ENCODE data around the gene BCAM. TPM values are rescaled to one million over a fixed set of nuclear protein-coding genes. Genes with fewer than 3 reads are reported as not detected.

Gene BCAM
- total and polyA plus RNA-seq, 2 of the 4 experiments (the other 2 are of a cell fraction): 2.3 to 35.7 TPM

DNA sequence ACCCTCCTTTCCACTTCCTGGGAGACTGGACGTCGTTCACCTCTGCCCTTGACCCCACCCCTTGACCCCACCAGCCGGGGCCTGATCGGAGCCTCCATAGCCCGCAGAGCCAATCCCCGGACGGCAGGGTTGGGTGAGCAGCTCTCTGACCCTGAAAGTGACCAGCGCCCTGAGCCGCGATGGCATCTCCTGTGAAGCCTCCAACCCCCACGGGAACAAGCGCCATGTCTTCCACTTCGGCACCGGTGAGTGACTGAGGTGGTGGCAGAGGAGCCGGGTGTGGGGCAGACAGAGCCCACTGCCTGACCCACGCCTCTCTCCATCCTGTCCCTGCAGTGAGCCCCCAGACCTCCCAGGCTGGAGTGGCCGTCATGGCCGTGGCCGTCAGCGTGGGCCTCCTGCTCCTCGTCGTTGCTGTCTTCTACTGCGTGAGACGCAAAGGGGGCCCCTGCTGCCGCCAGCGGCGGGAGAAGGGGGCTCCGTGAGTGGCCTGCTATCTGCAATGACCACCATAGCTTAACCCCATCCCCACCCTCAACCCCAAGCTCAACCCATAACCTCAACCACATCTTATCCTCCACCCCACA, 10.4 kb downstream of the BCAM start:
- intact Hi-C loops (cut with micrococcal nuclease) (no loop called here), in situ Hi-C loops (cut with MboI; ENCODE audit: low sequenced_read_pairs) (no loop called here), dilution Hi-C loops (cut with HindIII; ENCODE audit: low sequenced_read_pairs, unreplicated experiment) (no loop called here)
- no peak overlapping the region for H4K5ac ChIP-seq (ENCODE audit: low read depth, low read length)
- WGBS, 2 experiments (ENCODE audit: extremely low coverage in 2 of 2, insufficient read length in 1 of 2): 93% methylated on average over 18 of the region's 28 CpGs; no CpG with 5 or more reads in 1 of the 2 experiments
- no peak overlapping the region for H4K91ac ChIP-seq (ENCODE audit: insufficient read depth, low read depth, low read length)
- H3K27ac ChIP-seq (ENCODE audit: insufficient read depth, low read length): no peak overlapping the region
- DNase-seq: no peak
- no peak overlapping the region for H3K14ac ChIP-seq (replicated peaks; ENCODE audit: low read depth, low read length)
- H2AFZ ChIP-seq (replicated peaks; ENCODE audit: low read length, poor library complexity): no peak overlapping the region
- no peak overlapping the region for H3K56ac ChIP-seq (ENCODE audit: extremely low read depth, insufficient read depth, low read length)
- ChIA-PET CTCF (no interaction called here), POLR2A (ENCODE audit: unreplicated experiment) (no interaction called here)
- no peak overlapping the region for H2BK120ac ChIP-seq (ENCODE audit: low read depth, low read length)
- no peak overlapping the region for H3K18ac ChIP-seq (ENCODE audit: low read depth, low read length)
- no peak for ATAC-seq (ENCODE audit: low read depth)
- no peaks in the 10 kb centered on the region for H4K20me1 ChIP-seq (ENCODE audit: insufficient read depth, low read length)
- BruUV-seq (replicated peaks): no TSS peak
- H4K8ac ChIP-seq (ENCODE audit: low read depth in 2 of 2, low read length in 2 of 2): no peak overlapping the region
- H3K9ac ChIP-seq (ENCODE audit: low read depth, low read length): no peak overlapping the region
- no peak overlapping the region for H2AK9ac ChIP-seq (replicated peaks; ENCODE audit: low read depth, low read length, poor library complexity)
- no peak overlapping the region for H3K23ac ChIP-seq (ENCODE audit: low read depth, low read length)
- H3K9me1 ChIP-seq (ENCODE audit: insufficient read depth, low read length): no peaks in the 10 kb centered on the region
- H3K9me3 ChIP-seq (ENCODE audit: control insufficient read depth, insufficient read depth, low read length): no peaks in the 10 kb centered on the region
- no peaks in the 10 kb centered on the region for H3K79me1 ChIP-seq (ENCODE audit: low read depth in 1 of 2, low read length in 2 of 2)
- H3K4ac ChIP-seq (ENCODE audit: low read depth, low read length): no peak overlapping the region
- H3K4me1 ChIP-seq (ENCODE audit: control insufficient read depth, insufficient read depth, low read length): peaks cover 3% of the 10 kb centered on the region; the same call in 1 of the 2 replicates
- TF ChIP-seq, protein P1, sequence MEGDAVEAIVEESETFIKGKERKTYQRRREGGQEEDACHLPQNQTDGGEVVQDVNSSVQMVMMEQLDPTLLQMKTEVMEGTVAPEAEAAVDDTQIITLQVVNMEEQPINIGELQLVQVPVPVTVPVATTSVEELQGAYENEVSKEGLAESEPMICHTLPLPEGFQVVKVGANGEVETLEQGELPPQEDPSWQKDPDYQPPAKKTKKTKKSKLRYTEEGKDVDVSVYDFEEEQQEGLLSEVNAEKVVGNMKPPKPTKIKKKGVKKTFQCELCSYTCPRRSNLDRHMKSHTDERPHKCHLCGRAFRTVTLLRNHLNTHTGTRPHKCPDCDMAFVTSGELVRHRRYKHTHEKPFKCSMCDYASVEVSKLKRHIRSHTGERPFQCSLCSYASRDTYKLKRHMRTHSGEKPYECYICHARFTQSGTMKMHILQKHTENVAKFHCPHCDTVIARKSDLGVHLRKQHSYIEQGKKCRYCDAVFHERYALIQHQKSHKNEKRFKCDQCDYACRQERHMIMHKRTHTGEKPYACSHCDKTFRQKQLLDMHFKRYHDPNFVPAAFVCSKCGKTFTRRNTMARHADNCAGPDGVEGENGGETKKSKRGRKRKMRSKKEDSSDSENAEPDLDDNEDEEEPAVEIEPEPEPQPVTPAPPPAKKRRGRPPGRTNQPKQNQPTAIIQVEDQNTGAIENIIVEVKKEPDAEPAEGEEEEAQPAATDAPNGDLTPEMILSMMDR (conservative IDR thresholded peaks at IDR 0.05; ENCODE audit: low read depth, low read length): no peak
- no peak for TF ChIP-seq SMC3 (IDR thresholded peaks at IDR 0.05; ENCODE audit: low read depth, low read length)
- TF ChIP-seq POLR2A (IDR thresholded peaks at IDR 0.05; ENCODE audit: low read depth, low read length): no peak
- TF ChIP-seq RFX5 (IDR thresholded peaks at IDR 0.05; ENCODE audit: low read depth, low read length): no peak
- TF ChIP-seq, protein P2, sequence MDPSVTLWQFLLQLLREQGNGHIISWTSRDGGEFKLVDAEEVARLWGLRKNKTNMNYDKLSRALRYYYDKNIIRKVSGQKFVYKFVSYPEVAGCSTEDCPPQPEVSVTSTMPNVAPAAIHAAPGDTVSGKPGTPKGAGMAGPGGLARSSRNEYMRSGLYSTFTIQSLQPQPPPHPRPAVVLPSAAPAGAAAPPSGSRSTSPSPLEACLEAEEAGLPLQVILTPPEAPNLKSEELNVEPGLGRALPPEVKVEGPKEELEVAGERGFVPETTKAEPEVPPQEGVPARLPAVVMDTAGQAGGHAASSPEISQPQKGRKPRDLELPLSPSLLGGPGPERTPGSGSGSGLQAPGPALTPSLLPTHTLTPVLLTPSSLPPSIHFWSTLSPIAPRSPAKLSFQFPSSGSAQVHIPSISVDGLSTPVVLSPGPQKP (IDR thresholded peaks at IDR 0.05; ENCODE audit: borderline replicate concordance, low read depth, low read length): no peak
- no peak for TF ChIP-seq MXI1 (IDR thresholded peaks at IDR 0.05; ENCODE audit: borderline replicate concordance, low read depth, low read length)
- TF ChIP-seq CEBPB (IDR thresholded peaks at IDR 0.05; ENCODE audit: low read depth, low read length): no peak
- TF ChIP-seq NFE2L2 (IDR thresholded peaks at IDR 0.05; ENCODE audit: low read depth, low read length): no peak
- TF ChIP-seq, protein P3, sequence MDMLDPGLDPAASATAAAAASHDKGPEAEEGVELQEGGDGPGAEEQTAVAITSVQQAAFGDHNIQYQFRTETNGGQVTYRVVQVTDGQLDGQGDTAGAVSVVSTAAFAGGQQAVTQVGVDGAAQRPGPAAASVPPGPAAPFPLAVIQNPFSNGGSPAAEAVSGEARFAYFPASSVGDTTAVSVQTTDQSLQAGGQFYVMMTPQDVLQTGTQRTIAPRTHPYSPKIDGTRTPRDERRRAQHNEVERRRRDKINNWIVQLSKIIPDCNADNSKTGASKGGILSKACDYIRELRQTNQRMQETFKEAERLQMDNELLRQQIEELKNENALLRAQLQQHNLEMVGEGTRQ (IDR thresholded peaks at IDR 0.05; ENCODE audit: low read depth, low read length): no peak
- no peak for TF ChIP-seq FOS (IDR thresholded peaks at IDR 0.05; ENCODE audit: low read depth, low read length)
- no peak for TF ChIP-seq BHLHE40 (IDR thresholded peaks at IDR 0.05; ENCODE audit: low read depth, low read length)
- TF ChIP-seq MAZ (IDR thresholded peaks at IDR 0.05; ENCODE audit: borderline replicate concordance, low read depth, low read length): no peak
- TF ChIP-seq MAFK (IDR thresholded peaks at IDR 0.05; ENCODE audit: low read depth, low read length): no peak
- no peak overlapping the region for H2BK20ac ChIP-seq (ENCODE audit: low read depth, low read length)
- H3K4me3 ChIP-seq (ENCODE audit: insufficient read depth, low read depth, low read length): no peak overlapping the region
- peaks cover 10% of the 10 kb centered on the region for H3K36me3 ChIP-seq (ENCODE audit: control insufficient read depth, insufficient read depth, low read length)
- H2BK15ac ChIP-seq (ENCODE audit: low read depth, low read length): no peak overlapping the region
- no peak overlapping the region for H3K4me2 ChIP-seq (ENCODE audit: low read depth, low read length)
- H3K27me3 ChIP-seq (ENCODE audit: control insufficient read depth, insufficient read depth, low read length): no peaks in the 10 kb centered on the region; the same call in 1 of the 2 replicates
- no peak overlapping the region for H2BK5ac ChIP-seq (ENCODE audit: low read depth, low read length, poor library complexity, severe bottlenecking)
- H2AK5ac ChIP-seq (ENCODE audit: low read depth, low read length): no peak overlapping the region
